K562 (cell line): ENCODE results near the gene SLC22A4. TPM values are rescaled to one million over a fixed set of nuclear protein-coding genes. Genes with fewer than 3 reads are reported as not detected.

Source experiments
- EWSR1 ChIP-seq: fragments of 450-650 bp; IDR thresholded peaks from 2 replicates; pipeline ENCODE4 v1.6.1; 2018; ENCODE audit warnings: borderline replicate concordance, mild to moderate bottlenecking, low read depth, moderate library complexity; ENCODE audit not compliant: partially characterized antibody
- GABPB1 ChIP-seq: sonication (generic); formaldehyde crosslinking; IDR thresholded peaks from 2 replicates; pipeline ENCODE4 v1.8.0; 2022; ENCODE audit warnings: mild to moderate bottlenecking, missing genetic modification reagents
- KLF16 ChIP-seq: IDR thresholded peaks from 2 replicates; pipeline ENCODE4 v1.6.1; 2016; ENCODE audit warnings: antibody characterized with exemption
- RAD21 ChIP-seq, 2 experiments: fragments of 250-450 bp in 1 of 2; fragments of 450-650 bp in 1 of 2; sonication (Bioruptor Pico) in 1 of 2; formaldehyde crosslinking in 1 of 2; IDR thresholded peaks in 1 of 2; conservative IDR thresholded peaks in 1 of 2; 2 replicates each; pipeline versions ENCODE4 v1.4.0 to v1.8.0; 2020 to 2022; ENCODE audit warnings: mild to moderate bottlenecking in 2 of 2, moderate library complexity in 1 of 2
- ZNF561 ChIP-seq: fragments of 450-650 bp; formaldehyde crosslinking; conservative IDR thresholded peaks from 2 replicates; pipeline ENCODE4 v1.4.0; 2020; ENCODE audit warnings: mild to moderate bottlenecking, moderate library complexity
- ZNF766 ChIP-seq: fragments of 200-800 bp; sonication (Bioruptor generic); conservative IDR thresholded peaks from 2 replicates; pipeline ENCODE4 v1.6.1; 2016; ENCODE audit warnings: missing genetic modification characterization, missing compliant biosample characterization
- polyA plus RNA-seq, 8 experiments: library from polyadenylated mRNA; depleted of rRNA in 4 of 8; stranded (reverse) in 5 of 8; unstranded in 3 of 8; fragments of >200 nt; fragmentation: Nextera tagmentation in 2 of 8; fragmentation: Illumina TruSeq in 1 of 8; extraction: Ambion mirVana in 2 of 8; extraction: Trizol in 1 of 8; gene quantifications; 2 replicates each; pipeline versions ENCODE4 v1.2.1 to v1.2.3, GENCODE V29; 2011 to 2014; ENCODE audit warnings: inconsistent platforms in 1 of 8, missing spikeins in 1 of 8
- total RNA-seq, 7 experiments: library from RNA; depleted of rRNA in 6 of 7; stranded (reverse); fragments of >200 nt in 6 of 7; fragmentation: Illumina TruSeq in 2 of 7; extraction: Trizol in 2 of 7; gene quantifications; 2 replicates each; pipeline versions ENCODE4 v1.2.1 to v1.2.3, GENCODE V29; 2011 to 2021; ENCODE audit warnings: low replicate concordance in 1 of 7
- TF ChIP-seq, protein P1 (sequence below): fragments of 250-450 bp; sonication (Bioruptor Pico); IDR thresholded peaks from 2 replicates; pipeline ENCODE4 v1.4.0; 2020
- TF ChIP-seq, protein P2 (sequence below): sonication (generic); formaldehyde crosslinking; IDR thresholded peaks from 2 replicates; pipeline ENCODE4 v1.8.0; 2022; ENCODE audit warnings: missing genetic modification reagents, mild to moderate bottlenecking, borderline replicate concordance
- TF ChIP-seq, protein P3 (sequence below): fragments of 250-450 bp; sonication (Bioruptor Pico); IDR thresholded peaks from 2 replicates; pipeline ENCODE4 v1.6.1; 2021; ENCODE audit warnings: mild to moderate bottlenecking
- TF ChIP-seq, protein P4 (sequence below), 2 experiments: fragments of 450-650 bp; formaldehyde crosslinking in 1 of 2; IDR thresholded peaks; 2 replicates each; pipeline versions ENCODE4 v1.4.0 to v1.6.1; 2014 to 2020; ENCODE audit warnings: mild to moderate bottlenecking in 2 of 2, borderline replicate concordance in 1 of 2, low read depth in 1 of 2

The SLC22A4 gene
- total and polyA plus RNA-seq, 9 of the 15 experiments (the other 6 are each of a cell fraction or from before 2014, with no cell fraction given), result 2.7 to 9.5 (median 6.2) TPM

DNA sequence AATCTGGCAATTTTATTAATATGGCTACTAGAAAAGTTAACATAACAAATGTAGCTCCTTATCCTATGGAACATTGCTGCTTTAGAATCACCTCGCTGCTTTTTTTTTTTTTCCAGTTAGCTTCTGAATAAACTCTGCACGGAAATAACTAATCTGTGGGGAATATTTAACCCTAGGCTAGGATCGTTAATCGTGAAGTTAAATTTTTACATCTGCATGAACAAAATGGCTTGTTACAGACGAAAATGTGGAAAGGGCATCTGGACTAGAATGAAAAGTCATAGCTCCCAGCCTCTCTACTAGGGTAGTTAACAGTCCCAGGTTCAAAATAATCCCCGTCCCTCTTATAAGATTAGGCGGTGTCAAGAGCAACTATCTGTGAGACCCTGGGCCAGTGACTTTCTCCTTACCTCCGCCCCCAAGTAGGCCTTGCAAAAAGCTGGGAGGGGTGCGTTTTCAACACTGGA, 74.8 kb downstream of the SLC22A4 start (continued):
- TF ChIP-seq, protein P1, sequence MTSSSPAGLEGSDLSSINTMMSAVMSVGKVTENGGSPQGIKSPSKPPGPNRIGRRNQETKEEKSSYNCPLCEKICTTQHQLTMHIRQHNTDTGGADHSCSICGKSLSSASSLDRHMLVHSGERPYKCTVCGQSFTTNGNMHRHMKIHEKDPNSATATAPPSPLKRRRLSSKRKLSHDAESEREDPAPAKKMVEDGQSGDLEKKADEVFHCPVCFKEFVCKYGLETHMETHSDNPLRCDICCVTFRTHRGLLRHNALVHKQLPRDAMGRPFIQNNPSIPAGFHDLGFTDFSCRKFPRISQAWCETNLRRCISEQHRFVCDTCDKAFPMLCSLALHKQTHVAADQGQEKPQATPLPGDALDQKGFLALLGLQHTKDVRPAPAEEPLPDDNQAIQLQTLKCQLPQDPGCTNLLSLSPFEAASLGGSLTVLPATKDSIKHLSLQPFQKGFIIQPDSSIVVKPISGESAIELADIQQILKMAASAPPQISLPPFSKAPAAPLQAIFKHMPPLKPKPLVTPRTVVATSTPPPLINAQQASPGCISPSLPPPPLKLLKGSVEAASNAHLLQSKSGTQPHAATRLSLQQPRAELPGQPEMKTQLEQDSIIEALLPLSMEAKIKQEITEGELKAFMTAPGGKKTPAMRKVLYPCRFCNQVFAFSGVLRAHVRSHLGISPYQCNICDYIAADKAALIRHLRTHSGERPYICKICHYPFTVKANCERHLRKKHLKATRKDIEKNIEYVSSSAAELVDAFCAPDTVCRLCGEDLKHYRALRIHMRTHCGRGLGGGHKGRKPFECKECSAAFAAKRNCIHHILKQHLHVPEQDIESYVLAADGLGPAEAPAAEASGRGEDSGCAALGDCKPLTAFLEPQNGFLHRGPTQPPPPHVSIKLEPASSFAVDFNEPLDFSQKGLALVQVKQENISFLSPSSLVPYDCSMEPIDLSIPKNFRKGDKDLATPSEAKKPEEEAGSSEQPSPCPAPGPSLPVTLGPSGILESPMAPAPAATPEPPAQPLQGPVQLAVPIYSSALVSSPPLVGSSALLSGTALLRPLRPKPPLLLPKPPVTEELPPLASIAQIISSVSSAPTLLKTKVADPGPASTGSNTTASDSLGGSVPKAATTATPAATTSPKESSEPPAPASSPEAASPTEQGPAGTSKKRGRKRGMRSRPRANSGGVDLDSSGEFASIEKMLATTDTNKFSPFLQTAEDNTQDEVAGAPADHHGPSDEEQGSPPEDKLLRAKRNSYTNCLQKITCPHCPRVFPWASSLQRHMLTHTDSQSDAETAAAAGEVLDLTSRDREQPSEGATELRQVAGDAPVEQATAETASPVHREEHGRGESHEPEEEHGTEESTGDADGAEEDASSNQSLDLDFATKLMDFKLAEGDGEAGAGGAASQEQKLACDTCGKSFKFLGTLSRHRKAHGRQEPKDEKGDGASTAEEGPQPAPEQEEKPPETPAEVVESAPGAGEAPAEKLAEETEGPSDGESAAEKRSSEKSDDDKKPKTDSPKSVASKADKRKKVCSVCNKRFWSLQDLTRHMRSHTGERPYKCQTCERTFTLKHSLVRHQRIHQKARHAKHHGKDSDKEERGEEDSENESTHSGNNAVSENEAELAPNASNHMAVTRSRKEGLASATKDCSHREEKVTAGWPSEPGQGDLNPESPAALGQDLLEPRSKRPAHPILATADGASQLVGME (CRISPR knock-in tag), result no peak
- TF ChIP-seq EWSR1 (no peak), ZNF561 (CRISPR knock-in tag) (no peak), ZNF766 (CRISPR knock-in tag) (no peak), RAD21 (CRISPR knock-in tag; conservative IDR thresholded peaks at IDR 0.05 in 1 of 2, IDR thresholded peaks at IDR 0.05 in 1 of 2) (no peak), GABPB1 (CRISPR knock-in tag) (no peak), KLF16 (no peak)
- TF ChIP-seq, protein P2, sequence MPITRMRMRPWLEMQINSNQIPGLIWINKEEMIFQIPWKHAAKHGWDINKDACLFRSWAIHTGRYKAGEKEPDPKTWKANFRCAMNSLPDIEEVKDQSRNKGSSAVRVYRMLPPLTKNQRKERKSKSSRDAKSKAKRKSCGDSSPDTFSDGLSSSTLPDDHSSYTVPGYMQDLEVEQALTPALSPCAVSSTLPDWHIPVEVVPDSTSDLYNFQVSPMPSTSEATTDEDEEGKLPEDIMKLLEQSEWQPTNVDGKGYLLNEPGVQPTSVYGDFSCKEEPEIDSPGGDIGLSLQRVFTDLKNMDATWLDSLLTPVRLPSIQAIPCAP (CRISPR knock-in tag), result no peak
- TF ChIP-seq, protein P3, sequence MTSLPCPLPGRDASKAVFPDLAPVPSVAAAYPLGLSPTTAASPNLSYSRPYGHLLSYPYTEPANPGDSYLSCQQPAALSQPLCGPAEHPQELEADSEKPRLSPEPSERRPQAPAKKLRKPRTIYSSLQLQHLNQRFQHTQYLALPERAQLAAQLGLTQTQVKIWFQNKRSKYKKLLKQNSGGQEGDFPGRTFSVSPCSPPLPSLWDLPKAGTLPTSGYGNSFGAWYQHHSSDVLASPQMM, result no peak
- TF ChIP-seq, protein P4, sequence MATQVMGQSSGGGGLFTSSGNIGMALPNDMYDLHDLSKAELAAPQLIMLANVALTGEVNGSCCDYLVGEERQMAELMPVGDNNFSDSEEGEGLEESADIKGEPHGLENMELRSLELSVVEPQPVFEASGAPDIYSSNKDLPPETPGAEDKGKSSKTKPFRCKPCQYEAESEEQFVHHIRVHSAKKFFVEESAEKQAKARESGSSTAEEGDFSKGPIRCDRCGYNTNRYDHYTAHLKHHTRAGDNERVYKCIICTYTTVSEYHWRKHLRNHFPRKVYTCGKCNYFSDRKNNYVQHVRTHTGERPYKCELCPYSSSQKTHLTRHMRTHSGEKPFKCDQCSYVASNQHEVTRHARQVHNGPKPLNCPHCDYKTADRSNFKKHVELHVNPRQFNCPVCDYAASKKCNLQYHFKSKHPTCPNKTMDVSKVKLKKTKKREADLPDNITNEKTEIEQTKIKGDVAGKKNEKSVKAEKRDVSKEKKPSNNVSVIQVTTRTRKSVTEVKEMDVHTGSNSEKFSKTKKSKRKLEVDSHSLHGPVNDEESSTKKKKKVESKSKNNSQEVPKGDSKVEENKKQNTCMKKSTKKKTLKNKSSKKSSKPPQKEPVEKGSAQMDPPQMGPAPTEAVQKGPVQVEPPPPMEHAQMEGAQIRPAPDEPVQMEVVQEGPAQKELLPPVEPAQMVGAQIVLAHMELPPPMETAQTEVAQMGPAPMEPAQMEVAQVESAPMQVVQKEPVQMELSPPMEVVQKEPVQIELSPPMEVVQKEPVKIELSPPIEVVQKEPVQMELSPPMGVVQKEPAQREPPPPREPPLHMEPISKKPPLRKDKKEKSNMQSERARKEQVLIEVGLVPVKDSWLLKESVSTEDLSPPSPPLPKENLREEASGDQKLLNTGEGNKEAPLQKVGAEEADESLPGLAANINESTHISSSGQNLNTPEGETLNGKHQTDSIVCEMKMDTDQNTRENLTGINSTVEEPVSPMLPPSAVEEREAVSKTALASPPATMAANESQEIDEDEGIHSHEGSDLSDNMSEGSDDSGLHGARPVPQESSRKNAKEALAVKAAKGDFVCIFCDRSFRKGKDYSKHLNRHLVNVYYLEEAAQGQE (IDR thresholded peaks at IDR 0.05; ENCODE audit: borderline replicate concordance), result no peak
- TF ChIP-seq, protein P4 (CRISPR knock-in tag; IDR thresholded peaks at IDR 0.05; ENCODE audit: low read depth), result no peak
